Ramos (cell line): ENCODE data around the gene PTGES3L.
"Not testable (repeated sequence)": the region's sequence is repeated elsewhere in the genome, so short reads cannot be mapped to it uniquely, and the experiment has no call there.

Experiments
- in situ Hi-C: fragments of 300-500 bp; cut with MboI; formaldehyde crosslinking; loops from one replicate; pipeline ENCODE4 v1.14.3; 2022; ENCODE audit warnings: low sequenced_read_pairs; ENCODE audit not compliant: unreplicated experiment

PTGES3L gene

GRCh38 chr17:43014649-43015542, 35.0 kb upstream of the PTGES3L start:
- in situ Hi-C loops, result no loop called here

GRCh38 chr17:43014020-43014648, 34.3 kb upstream of the PTGES3L start:
- in situ Hi-C loops, result no loop called here

- in situ Hi-C loops, result no loop called here
Measured at GRCh38 chr17:43013296-43013695, 33.4 kb upstream of the PTGES3L start.

- in situ Hi-C loops, result no loop called here
Measured at GRCh38 chr17:43011728-43012472, 32.0 kb upstream of the PTGES3L start.

GRCh38 chr17:43010667-43011308, 30.9 kb upstream of the PTGES3L start:
- in situ Hi-C loops, result no loop called here

GRCh38 chr17:43006639-43007551, 27.0 kb upstream of the PTGES3L start, which contains the start of gene IFI35:
Gene IFI35, plus strand, starts transcription at chr17:43006784. Its CDS starts 164 bp downstream, at chr17:43006948.
- in situ Hi-C loops, result no loop called here

GRCh38 chr17:43003542-43004172, 23.8 kb upstream of the PTGES3L start:
- in situ Hi-C loops, result loop anchor here (5.0 kb wide), 1 partner anchor 334 kb away; no protein-coding TSS in a partner anchor

- in situ Hi-C loops, result loop anchor here (5.0 kb wide), 1 partner anchor 336 kb away; no protein-coding TSS in a partner anchor
Measured at GRCh38 chr17:43000894-43001293, 21.0 kb upstream of the PTGES3L start.

- in situ Hi-C loops, result no loop called here
Measured at GRCh38 chr17:42999003-42999525, 19.2 kb upstream of the PTGES3L start.

- in situ Hi-C loops, result no loop called here
Measured at GRCh38 chr17:42997984-42998938, 18.4 kb upstream of the PTGES3L start, which contains the start of gene RPL27. Gene RPL27, plus strand, starts transcription at chr17:42998419. Its CDS starts 332 bp downstream, at chr17:42998751.

- in situ Hi-C loops, result no loop called here
Measured at GRCh38 chr17:42997390-42997983, 17.6 kb upstream of the PTGES3L start.

- in situ Hi-C loops, result not testable (repeated sequence)
Measured at GRCh38 chr17:42993913-42994312, 14.0 kb upstream of the PTGES3L start.

- in situ Hi-C loops, result no loop called here
Measured at GRCh38 chr17:42992872-42993271, 13.0 kb upstream of the PTGES3L start.

GRCh38 chr17:42991471-42991870, 11.6 kb upstream of the PTGES3L start:
- in situ Hi-C loops, result no loop called here

GRCh38 chr17:42989726-42990652, 10.1 kb upstream of the PTGES3L start:
- in situ Hi-C loops, result loop anchor here (10.0 kb wide), 1 partner anchor 415 kb away; the partner anchor contains the start of gene PSMC3IP

GRCh38 chr17:42989141-42989540, 9.3 kb upstream of the PTGES3L start:
- in situ Hi-C loops, result loop anchor here (10.0 kb wide), 1 partner anchor 414 kb away; the partner anchor contains the start of gene PSMC3IP
